Neural progenitor cell (in vitro differentiated cells): ENCODE results near the gene TMEM114.

ENCODE experiments used
- CTCF ChIP-seq: fragments of 200-600 bp; sonication (generic); IDR thresholded peaks from 2 replicates; pipeline ENCODE4 v1.5.1; 2017; ENCODE audit warnings: antibody characterized with exemption, mild to moderate bottlenecking
- EZH2phosphoT487 ChIP-seq: fragments of 200-600 bp; sonication (generic); IDR thresholded peaks from 2 replicates; pipeline ENCODE4 v1.6.1; 2017; ENCODE audit warnings: antibody characterized with exemption

GRCh38 chr16:8523932-8524331, 66.4 kb downstream of the TMEM114 start:
- no peak for TF ChIP-seq EZH2phosphoT487
- no peak for TF ChIP-seq CTCF
